ENCODE data around the gene CACHD1.

- TF ChIP-seq, protein P1, sequence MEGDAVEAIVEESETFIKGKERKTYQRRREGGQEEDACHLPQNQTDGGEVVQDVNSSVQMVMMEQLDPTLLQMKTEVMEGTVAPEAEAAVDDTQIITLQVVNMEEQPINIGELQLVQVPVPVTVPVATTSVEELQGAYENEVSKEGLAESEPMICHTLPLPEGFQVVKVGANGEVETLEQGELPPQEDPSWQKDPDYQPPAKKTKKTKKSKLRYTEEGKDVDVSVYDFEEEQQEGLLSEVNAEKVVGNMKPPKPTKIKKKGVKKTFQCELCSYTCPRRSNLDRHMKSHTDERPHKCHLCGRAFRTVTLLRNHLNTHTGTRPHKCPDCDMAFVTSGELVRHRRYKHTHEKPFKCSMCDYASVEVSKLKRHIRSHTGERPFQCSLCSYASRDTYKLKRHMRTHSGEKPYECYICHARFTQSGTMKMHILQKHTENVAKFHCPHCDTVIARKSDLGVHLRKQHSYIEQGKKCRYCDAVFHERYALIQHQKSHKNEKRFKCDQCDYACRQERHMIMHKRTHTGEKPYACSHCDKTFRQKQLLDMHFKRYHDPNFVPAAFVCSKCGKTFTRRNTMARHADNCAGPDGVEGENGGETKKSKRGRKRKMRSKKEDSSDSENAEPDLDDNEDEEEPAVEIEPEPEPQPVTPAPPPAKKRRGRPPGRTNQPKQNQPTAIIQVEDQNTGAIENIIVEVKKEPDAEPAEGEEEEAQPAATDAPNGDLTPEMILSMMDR (IDR thresholded peaks at IDR 0.05): no peak
- no peak for TF ChIP-seq POLR2A (IDR thresholded peaks at IDR 0.05)
These were observed 154.9 kb downstream of the CACHD1 start for GRCh38 chr1:64624808-64625207.
